ENCODE data around the gene GPD1.

Gene GPD1

DNA sequence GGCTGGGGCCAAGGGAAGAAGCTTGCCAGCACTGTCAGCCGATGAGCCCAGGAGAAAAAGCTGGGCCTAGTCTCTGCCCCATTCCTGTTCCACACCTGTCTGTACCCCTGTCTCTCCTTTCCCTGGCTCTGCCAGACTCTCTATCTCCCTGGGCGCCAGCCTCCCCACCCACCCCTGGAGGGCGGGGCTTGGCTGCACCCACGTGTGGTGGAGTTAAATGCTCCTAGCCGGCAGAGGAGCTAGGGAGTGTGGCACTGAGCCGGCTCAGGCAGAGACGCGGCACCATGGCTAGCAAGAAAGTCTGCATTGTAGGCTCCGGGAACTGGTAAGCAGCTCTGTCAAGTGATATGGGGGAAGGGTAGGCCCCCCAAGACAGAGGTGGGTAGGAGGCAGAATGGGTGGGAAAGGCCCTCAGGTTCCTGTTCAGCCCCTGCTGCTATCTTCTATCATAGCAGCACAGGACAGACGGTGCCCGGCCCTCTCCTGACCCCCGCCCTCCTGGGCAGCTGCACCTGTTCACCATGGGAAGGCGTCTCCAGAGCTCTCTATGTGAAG lies at the start of gene GPD1:
TSS of gene GPD1 (plus strand) at position 242 of the 555 bp plus-strand sequence. CDS start at position 285, 43 bp downstream.
- TF ChIP-seq, protein P1, sequence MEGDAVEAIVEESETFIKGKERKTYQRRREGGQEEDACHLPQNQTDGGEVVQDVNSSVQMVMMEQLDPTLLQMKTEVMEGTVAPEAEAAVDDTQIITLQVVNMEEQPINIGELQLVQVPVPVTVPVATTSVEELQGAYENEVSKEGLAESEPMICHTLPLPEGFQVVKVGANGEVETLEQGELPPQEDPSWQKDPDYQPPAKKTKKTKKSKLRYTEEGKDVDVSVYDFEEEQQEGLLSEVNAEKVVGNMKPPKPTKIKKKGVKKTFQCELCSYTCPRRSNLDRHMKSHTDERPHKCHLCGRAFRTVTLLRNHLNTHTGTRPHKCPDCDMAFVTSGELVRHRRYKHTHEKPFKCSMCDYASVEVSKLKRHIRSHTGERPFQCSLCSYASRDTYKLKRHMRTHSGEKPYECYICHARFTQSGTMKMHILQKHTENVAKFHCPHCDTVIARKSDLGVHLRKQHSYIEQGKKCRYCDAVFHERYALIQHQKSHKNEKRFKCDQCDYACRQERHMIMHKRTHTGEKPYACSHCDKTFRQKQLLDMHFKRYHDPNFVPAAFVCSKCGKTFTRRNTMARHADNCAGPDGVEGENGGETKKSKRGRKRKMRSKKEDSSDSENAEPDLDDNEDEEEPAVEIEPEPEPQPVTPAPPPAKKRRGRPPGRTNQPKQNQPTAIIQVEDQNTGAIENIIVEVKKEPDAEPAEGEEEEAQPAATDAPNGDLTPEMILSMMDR (IDR thresholded peaks at IDR 0.05; ENCODE audit: low read depth, low read length): no peak
- H3K4me3 ChIP-seq (ENCODE audit: low read depth, low read length): no peak within 1 kb of the TSS

GRCh38 chr12:50055831-50056638 lies 47.8 kb upstream of the GPD1 start:
- H3K4me3 ChIP-seq (ENCODE audit: low read depth, low read length): no peak overlapping the region
- TF ChIP-seq, protein P1 (IDR thresholded peaks at IDR 0.05; ENCODE audit: low read depth, low read length): peak; percentile 99

DNA sequence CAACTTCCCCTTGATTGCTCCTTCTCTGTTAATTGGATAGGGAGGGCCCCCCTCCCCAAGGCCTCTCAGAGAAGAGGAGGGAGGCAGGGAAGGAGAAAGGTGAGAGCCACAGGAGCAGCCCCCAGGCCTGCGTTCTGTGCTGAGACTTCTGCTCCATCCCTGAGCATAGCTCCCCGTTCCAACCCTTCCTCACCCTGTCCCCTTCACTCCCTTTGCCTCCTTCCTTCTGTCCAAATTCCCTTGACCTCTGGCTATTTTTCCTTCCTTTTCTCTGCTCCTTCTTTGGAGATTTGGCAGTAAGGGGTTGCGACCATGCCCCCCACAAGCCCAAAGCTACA lies 47.2 kb upstream of the GPD1 start:
- TF ChIP-seq, protein P1 (IDR thresholded peaks at IDR 0.05; ENCODE audit: low read depth, low read length): no peak
- H3K4me3 ChIP-seq (ENCODE audit: low read depth, low read length): peak overlapping the region; percentile 57

- H3K4me3 ChIP-seq (ENCODE audit: low read depth, low read length): peak within 1 kb of the TSS; percentile 57
- TF ChIP-seq, protein P1 (IDR thresholded peaks at IDR 0.05; ENCODE audit: low read depth, low read length): no peak
Measured at GRCh38 chr12:50057000-50057841, 46.6 kb upstream of the GPD1 start, which contains the start of gene ASIC1. Gene ASIC1, plus strand, starts transcription at chr12:50057596. Its CDS starts 1,171 bp downstream, at chr12:50058767.

DNA sequence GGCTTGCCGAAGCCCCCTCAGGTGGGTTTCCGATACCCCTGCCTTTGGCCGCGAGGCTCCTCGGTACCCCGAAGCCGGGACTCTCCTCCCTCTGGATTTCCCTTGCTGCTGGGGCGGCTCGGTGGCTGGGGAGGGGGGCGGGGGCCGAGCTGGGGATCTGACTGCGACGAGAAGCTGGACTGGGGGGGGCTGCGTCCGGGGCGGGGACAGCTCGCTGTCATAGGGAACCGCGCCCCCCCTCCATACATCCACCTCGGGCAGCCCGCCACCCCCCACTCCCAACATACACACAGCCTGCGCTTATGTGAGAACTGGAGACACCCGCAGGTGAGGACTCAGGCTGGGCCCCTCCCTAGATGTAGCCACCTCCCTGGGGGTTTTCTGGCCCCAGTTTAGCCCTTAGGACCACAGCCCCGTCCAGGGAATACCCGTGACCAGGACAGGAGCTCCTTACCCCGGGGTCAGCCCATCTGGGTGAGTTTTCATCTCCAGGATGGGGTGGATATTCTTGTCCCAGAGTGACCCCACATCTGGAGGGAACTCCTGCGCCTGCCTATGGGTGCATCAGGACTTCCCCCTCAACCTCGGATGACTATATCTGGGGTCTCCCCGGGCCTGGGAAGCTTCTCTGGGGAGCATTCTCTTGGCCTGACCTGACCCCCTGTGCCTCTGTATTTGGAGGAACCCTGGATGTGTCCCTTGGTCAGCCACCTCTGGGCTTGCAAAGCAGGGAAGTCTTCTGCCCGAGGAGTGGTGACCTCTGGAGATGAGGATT lies 45.7 kb upstream of the GPD1 start:
- TF ChIP-seq, protein P1 (IDR thresholded peaks at IDR 0.05; ENCODE audit: low read depth, low read length): no peak
- peak overlapping the region; percentile 57 for H3K4me3 ChIP-seq (ENCODE audit: low read depth, low read length)

DNA sequence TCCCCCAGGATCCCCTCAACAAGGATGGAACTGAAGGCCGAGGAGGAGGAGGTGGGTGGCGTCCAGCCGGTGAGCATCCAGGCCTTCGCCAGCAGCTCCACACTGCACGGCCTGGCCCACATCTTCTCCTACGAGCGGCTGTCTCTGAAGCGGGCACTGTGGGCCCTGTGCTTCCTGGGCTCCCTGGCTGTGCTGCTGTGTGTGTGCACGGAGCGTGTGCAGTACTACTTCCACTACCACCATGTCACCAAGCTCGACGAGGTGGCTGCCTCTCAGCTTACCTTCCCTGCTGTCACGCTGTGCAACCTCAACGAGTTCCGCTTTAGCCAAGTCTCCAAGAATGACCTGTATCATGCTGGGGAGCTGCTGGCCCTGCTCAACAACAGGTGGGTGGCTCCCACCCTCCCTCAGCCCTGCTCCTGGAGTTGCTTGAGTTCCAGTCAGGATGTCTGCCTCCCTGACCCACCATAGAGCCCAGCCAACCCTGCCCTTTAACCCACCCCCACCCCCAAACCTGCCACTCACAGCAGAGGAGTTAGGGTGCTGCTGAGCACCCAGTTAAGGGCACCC lies 45.0 kb upstream of the GPD1 start:
- TF ChIP-seq, protein P1 (IDR thresholded peaks at IDR 0.05; ENCODE audit: low read depth, low read length): no peak
- H3K4me3 ChIP-seq (ENCODE audit: low read depth, low read length): no peak overlapping the region
